ENCODE measurements around the gene PLEKHG7. TPM values are rescaled to one million over a fixed set of nuclear protein-coding genes. Genes with fewer than 3 reads are reported as not detected.
"Not testable (repeated sequence)": the region's sequence is repeated elsewhere in the genome, so short reads cannot be mapped to it uniquely, and the experiment has no call there.

The PLEKHG7 gene
- total and polyA plus RNA-seq, 2 experiments from 2014 or later, result not detected

DNA sequence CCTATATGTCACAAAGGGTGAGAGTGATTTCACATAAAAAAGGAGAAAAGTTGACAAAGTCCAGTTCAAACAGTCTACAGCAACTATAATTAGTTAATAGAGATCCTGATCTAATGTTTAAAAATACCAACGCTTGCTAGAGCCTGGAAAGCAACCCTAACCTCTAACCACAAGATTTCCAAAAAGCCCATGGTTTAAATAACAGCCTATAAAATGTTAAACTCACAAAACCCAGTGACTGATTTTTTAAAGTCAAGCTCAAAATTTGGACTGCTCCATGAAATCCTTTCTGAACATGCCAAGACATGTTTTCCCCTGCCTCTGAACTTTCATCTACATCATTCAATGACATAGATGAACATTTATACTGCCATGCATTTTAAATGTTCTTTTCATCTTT, 81.6 kb downstream of the PLEKHG7 start:
- DNase-seq (ENCODE audit: low read depth in 1 of 2, low spot score in 1 of 2), result no peak
- H3K27ac ChIP-seq, result no peak overlapping the region
- H3K4me1 ChIP-seq (ENCODE audit: low read depth), result peaks cover 4% of the 10 kb centered on the region
- H3K27me3 ChIP-seq, result no peaks in the 10 kb centered on the region
- H3K4me3 ChIP-seq, result no peak overlapping the region
- no peaks in the 10 kb centered on the region for H3K36me3 ChIP-seq
- no peaks in the 10 kb centered on the region for H3K9me3 ChIP-seq (ENCODE audit: low read depth)
- TF ChIP-seq, protein P1, sequence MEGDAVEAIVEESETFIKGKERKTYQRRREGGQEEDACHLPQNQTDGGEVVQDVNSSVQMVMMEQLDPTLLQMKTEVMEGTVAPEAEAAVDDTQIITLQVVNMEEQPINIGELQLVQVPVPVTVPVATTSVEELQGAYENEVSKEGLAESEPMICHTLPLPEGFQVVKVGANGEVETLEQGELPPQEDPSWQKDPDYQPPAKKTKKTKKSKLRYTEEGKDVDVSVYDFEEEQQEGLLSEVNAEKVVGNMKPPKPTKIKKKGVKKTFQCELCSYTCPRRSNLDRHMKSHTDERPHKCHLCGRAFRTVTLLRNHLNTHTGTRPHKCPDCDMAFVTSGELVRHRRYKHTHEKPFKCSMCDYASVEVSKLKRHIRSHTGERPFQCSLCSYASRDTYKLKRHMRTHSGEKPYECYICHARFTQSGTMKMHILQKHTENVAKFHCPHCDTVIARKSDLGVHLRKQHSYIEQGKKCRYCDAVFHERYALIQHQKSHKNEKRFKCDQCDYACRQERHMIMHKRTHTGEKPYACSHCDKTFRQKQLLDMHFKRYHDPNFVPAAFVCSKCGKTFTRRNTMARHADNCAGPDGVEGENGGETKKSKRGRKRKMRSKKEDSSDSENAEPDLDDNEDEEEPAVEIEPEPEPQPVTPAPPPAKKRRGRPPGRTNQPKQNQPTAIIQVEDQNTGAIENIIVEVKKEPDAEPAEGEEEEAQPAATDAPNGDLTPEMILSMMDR (IDR thresholded peaks at IDR 0.05; ENCODE audit: low read depth, low read length), result no peak

DNA sequence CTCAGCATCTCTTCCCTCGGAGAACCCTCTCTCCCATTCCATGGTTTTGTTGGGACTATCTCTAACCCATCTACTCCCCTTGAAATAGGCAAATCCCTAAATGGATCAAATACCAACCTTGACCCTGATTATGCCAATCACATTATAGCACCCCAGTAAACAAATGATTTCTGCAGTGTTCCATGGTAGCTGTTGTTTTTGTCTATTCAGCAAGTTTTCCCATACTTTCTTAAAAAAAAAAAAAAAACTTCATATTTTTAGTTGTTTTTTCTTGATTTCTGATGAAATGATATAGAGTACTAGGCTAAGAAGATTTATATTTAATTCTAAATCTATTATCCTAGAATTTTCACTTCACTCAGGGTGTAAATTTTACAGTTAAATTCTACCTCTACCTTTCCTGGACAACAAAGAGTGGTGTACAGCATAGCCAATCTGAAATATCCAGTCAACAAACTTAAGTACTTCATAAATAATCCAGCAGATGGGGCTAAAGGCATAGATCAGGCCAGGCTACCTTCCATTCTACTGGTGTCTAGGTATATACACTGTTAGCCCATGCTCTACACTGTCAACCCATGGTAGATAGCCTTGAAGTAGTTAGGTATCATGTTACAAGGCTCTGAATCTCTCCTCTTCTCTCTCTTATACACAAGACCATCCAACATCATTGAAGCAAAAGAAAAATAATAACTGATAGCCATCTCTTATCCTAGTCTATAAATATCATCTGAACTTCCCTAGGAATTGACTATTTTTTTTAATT, 82.2 kb downstream of the PLEKHG7 start:
- DNase-seq (ENCODE audit: low read depth in 1 of 2, low spot score in 1 of 2), result peak; percentile 87 to 89
- Histone ChIP-seq H3K36me3 (no peaks in the 10 kb centered on the region), H3K27me3 (no peaks in the 10 kb centered on the region), H3K4me1 (ENCODE audit: low read depth) (peaks cover 4% of the 10 kb centered on the region), H3K4me3 (no peak overlapping the region), H3K27ac (no peak overlapping the region), H3K9me3 (ENCODE audit: low read depth) (no peaks in the 10 kb centered on the region)
- TF ChIP-seq, protein P1 (IDR thresholded peaks at IDR 0.05; ENCODE audit: low read depth, low read length), result peak; percentile 50

DNA sequence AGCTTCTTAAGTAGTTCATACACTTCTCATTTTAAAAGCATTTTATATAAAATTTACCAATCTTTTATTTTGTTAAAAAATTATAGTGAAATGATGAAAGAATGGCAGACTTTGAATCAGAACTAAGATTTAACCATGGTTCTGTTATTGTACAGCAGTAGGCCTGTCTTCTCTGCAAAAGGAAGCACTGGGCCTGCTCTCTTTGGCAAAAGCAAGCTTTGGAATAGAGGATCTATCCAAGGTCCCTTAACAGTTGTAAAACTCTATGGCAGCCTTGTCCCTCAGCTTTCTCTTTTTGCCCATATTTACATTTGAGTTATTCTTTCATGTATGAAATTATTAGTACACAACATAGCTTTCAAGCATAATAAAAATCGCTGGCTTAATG, 82.8 kb downstream of the PLEKHG7 start:
- H3K36me3 ChIP-seq, result no peaks in the 10 kb centered on the region
- no peaks in the 10 kb centered on the region for H3K27me3 ChIP-seq
- H3K9me3 ChIP-seq (ENCODE audit: low read depth), result no peaks in the 10 kb centered on the region
- H3K27ac ChIP-seq, result no peak overlapping the region
- no peak overlapping the region for H3K4me3 ChIP-seq
- DNase-seq (ENCODE audit: low read depth in 1 of 2, low spot score in 1 of 2), result peak in 1 of 2 donors; percentile 13
- peaks cover 4% of the 10 kb centered on the region for H3K4me1 ChIP-seq (ENCODE audit: low read depth)
- TF ChIP-seq, protein P1 (IDR thresholded peaks at IDR 0.05; ENCODE audit: low read depth, low read length), result no peak

DNA sequence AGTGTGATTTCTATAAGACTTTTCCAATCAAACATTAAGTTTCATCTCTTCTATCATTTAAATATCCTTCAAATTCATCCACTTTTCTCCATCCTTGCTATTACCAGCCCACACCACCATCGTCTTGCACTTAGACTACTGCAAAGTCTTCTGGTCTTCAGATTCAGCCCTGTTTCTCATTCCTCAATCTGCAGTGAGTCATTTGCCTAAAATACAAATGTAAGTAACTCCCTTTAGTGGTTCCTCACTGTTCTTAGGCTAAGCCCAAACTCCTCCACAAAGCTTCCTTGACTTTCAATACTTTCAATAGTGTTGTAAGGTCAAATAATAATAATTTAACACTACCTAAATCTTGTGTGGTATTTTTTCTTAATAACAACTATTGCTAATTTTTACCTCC, 83.3 kb downstream of the PLEKHG7 start:
- peak in 1 of 2 donors; percentile 29 for DNase-seq (ENCODE audit: low read depth in 1 of 2, low spot score in 1 of 2)
- no peaks in the 10 kb centered on the region for H3K9me3 ChIP-seq (ENCODE audit: low read depth)
- no peak overlapping the region for H3K27ac ChIP-seq
- TF ChIP-seq, protein P1 (IDR thresholded peaks at IDR 0.05; ENCODE audit: low read depth, low read length), result no peak
- H3K4me3 ChIP-seq, result no peak overlapping the region
- no peaks in the 10 kb centered on the region for H3K27me3 ChIP-seq
- H3K4me1 ChIP-seq (ENCODE audit: low read depth), result peaks cover 4% of the 10 kb centered on the region
- no peaks in the 10 kb centered on the region for H3K36me3 ChIP-seq

DNA sequence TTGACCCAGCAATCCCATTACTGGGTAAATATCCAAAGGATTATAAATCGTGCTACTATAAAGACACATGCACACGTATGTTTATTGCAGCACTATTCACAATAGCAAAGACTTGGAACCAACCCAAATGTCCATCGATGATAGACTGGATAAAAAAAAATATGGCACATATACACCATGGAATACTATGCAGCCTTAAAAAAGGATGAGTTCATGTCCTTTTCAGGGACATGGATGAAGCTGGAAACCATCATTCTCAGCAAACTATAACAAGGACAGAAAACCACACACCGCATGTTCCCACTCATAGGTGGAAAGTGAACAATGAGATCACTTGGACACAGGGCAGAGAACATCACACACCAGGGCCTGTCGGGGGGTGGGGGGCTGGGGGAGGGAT, 91.6 kb downstream of the PLEKHG7 start:
- DNase-seq (ENCODE audit: low read depth in 1 of 2, low spot score in 1 of 2); H3K4me3 ChIP-seq; H3K27me3 ChIP-seq; H3K27ac ChIP-seq; H3K4me1 ChIP-seq (ENCODE audit: low read depth); H3K9me3 ChIP-seq (ENCODE audit: low read depth): not testable (repeated sequence)
- H3K36me3 ChIP-seq, result peaks cover 21% of the 10 kb centered on the region

DNA sequence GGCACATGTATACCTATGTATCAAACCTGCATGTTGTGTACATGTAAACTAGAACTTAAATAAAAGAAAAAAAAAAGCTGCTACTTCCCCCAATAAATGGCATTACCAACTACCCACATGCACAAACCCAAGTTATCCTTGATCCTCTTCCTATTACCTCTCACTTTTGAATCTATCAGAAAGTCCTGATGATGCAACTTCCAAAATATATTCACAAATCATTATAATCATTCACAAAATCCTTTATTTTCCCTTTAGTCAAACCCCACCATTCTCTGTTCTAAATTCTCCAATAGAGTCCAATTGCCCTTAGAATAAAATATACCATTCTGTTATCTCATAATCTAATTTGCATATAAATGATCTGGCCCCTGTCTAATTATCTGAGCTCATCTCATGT, 92.0 kb downstream of the PLEKHG7 start:
- DNase-seq (ENCODE audit: low read depth in 1 of 2, low spot score in 1 of 2), result no peak
- H3K4me1 ChIP-seq (ENCODE audit: low read depth), result no peaks in the 10 kb centered on the region
- H3K9me3 ChIP-seq (ENCODE audit: low read depth), result no peaks in the 10 kb centered on the region
- no peak overlapping the region for H3K4me3 ChIP-seq
- no peaks in the 10 kb centered on the region for H3K27me3 ChIP-seq
- H3K36me3 ChIP-seq, result peaks cover 21% of the 10 kb centered on the region
- H3K27ac ChIP-seq, result no peak overlapping the region
- TF ChIP-seq, protein P1 (IDR thresholded peaks at IDR 0.05; ENCODE audit: low read depth, low read length), result no peak

Data from cardiac muscle cell (in vitro differentiated cells and primary cell).